ENCODE measurements around the gene MYO1E.
A peak's percentile ranks its signal among the peaks of the same experiment; 100 is the strongest.
"Not testable (repeated sequence)": the region's sequence is repeated elsewhere in the genome, so short reads cannot be mapped to it uniquely, and the experiment has no call there.

MYO1E gene

DNA sequence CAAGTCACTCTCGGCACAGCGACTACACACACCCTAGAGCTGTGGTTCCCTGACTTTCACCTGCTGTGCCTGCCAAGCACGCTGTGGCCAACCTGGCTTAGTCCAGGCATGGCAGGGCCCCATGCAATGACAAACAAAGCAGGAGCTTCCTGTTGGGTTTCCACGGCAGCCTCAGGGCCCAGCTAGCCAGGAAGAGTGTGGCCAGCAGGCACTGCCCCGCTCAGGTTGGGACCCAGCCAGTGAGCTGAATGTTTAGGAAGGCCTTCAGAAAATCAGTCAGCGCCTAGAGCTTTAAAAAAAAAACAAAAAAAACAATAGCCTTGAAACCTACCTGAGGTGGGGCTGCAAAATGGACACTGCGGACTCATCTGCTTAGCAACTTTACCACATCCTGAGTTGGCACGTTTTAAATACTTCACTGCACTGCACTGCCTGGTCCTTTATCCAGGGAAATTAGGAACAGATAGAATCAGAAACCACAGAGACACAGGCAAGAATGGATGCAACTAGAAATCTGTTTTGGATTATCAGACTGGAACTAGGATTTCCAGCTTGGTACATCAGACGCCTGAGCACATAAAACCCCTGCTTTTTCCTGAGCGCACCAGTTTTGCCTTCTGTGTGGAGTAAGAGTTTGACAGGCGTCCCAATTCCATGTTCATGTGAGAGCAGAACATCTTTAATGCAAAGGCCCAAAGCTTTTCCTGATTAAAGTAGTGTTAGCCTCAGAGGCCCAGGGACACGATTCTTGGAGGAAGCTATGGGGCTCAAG lies 202.2 kb downstream of the MYO1E start:
- in situ Hi-C loops (cut with HindIII; ENCODE audit: low pct_ligation_motif_present, low pct_unique_long_range_greater_than_20kb, low sequenced_read_pairs), result no loop called here

DNA sequence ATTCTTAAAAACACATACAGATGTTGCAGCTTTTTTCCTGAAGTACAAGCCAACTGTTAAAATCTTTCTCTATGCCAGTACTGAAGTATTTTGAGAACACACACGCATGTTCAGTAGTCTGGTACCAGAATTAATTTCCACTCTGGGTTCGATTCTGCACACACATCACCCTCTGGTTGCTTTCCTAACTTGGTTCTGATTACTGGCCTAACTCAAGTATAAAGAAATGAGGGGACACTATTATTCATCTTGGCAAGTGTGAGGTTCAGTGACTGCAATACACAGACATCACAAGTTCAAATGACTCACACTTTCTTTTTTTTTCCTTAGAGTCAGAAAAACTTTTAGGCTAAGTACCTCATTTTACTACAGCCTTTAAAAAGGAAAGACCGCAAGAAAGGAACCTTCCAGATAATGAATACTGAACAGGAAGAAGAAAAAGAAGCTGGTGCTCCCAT lies 203.4 kb downstream of the MYO1E start:
- in situ Hi-C loops (cut with HindIII; ENCODE audit: low pct_ligation_motif_present, low pct_unique_long_range_greater_than_20kb, low sequenced_read_pairs), result no loop called here

More for the DNA sequence above, 202.2 kb downstream of the MYO1E start:
- no peak for DNase-seq

DNA sequence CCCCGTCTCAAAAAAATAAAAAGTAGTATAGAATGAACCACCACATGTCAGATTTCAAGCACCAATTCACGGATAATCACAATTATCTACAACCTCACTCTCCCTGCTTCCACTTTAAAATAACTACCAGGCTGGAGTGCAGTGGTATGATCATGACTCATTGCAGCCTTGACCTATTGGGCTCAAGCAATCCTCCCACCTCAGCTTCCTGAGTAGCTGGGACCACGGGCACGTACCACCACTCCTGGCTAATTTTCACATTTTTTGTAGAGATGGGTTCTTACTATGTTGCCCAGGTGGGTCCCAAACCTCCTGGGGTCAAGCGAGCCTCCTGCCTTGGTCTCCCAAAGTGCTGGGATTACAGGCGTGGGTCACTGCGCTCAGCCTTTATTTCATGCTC lies 204.1 kb downstream of the MYO1E start:
- peak; percentile 48 for DNase-seq
- in situ Hi-C loops (cut with HindIII; ENCODE audit: low pct_ligation_motif_present, low pct_unique_long_range_greater_than_20kb, low sequenced_read_pairs), result no loop called here

More for the DNA sequence above, 203.4 kb downstream of the MYO1E start:
- peak; percentile 69 for DNase-seq

GRCh38 chr15:59166601-59167265 lies 205.9 kb downstream of the MYO1E start:
- in situ Hi-C loops (cut with HindIII; ENCODE audit: low pct_ligation_motif_present, low pct_unique_long_range_greater_than_20kb, low sequenced_read_pairs), result no loop called here
- no peak for DNase-seq

DNA sequence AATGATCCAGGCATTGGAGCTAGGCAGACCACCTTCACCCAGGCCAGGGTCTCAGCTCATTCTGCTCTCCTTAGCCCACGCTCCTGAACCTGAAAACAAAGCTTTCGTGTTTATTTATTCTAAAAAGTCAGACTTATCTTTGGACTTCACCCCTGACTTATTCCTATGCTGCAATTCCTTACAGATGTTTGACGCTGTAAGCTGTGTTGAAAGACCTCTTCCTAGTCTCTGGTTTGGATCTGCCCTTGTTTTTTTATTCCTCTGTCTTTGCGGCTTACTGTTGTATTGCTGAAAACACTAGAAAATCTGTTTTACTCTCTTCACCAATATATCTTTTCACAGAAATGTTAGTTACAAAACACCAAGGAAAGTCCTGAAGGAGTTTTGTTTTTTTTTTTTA lies 206.5 kb downstream of the MYO1E start:
- no peak for DNase-seq
- in situ Hi-C loops (cut with HindIII; ENCODE audit: low pct_ligation_motif_present, low pct_unique_long_range_greater_than_20kb, low sequenced_read_pairs), result no loop called here

DNA sequence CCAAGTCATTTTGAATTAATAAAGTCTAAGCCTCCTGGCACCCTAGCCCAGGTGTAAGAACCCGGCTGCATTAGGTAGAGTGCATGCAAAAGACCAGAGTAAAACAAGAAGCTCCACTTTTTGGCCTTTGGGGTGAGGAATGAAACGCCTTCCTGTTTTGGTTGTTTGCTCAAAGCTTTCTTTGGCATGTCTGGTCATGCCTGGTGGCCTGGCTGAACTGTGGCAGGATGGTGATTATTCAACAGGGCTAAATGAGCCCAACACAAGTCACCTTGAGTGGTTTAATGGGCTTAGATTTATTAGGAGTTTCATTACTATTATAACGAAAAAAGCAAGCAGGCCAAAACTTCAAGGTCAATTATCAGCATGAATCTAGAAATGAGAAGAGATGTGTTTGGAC lies 206.9 kb downstream of the MYO1E start:
- DNase-seq, result no peak
- in situ Hi-C loops (cut with HindIII; ENCODE audit: low pct_ligation_motif_present, low pct_unique_long_range_greater_than_20kb, low sequenced_read_pairs), result no loop called here

GRCh38 chr15:59162080-59162479 lies 210.6 kb downstream of the MYO1E start:
- in situ Hi-C loops (cut with HindIII; ENCODE audit: low pct_ligation_motif_present, low pct_unique_long_range_greater_than_20kb, low sequenced_read_pairs); DNase-seq: not testable (repeated sequence)

DNA sequence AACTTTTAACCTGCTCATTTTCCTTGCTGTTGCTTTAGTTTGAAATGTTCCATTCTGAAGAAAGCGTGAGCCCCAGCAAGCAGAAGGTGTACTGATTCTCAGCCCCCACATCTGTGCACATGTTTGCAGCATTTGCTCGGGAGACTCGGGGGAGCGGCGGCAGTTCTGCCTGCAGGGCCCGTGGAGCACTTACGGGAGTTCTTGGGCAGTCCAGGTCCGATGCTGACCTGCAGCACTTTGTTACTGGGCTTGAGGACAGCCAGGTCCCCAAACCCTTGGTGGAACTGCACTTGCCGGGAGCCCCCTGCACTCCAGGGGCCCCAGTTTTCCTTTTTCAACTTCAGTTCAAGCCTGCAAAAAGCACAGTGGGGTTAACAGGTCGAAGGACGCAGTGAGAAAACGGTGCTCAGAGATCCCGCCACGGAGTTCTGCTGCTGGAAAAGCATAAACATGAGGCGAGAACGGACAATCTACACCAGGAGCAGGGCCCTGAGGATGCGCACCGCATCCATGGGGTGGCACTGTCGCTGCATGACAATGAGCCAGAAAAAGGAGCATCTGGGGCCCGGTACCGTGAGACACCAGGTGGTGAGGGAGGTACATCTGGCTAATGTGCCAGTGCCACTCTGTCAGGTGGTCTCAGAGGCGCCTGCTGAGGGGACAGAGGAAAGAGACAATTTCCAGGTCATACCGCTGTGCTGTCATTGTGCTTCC lies 211.6 kb downstream of the MYO1E start:
- DNase-seq, result no peak
- in situ Hi-C loops (cut with HindIII; ENCODE audit: low pct_ligation_motif_present, low pct_unique_long_range_greater_than_20kb, low sequenced_read_pairs), result no loop called here

DNA sequence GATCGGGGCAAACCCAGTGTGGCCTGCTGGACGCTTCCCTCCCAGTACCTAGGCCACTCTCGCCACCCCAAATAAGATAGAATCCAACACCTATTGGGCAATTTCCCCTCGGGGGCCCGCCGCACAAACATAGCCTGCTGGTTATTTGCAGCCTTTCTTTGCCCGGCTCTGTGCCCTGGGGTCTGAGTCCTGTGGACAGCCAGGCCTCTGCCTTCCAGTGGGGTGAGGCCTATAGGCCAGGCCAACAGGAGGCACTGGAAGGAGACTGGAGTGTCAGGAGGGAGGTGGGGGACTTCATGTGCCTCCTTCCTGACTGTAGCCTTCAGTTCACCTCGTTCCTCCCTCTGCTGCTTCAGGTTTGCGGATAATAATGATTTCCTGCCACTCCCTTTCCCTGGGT lies 213.5 kb downstream of the MYO1E start:
- in situ Hi-C loops (cut with HindIII; ENCODE audit: low pct_ligation_motif_present, low pct_unique_long_range_greater_than_20kb, low sequenced_read_pairs), result no loop called here
- no peak for DNase-seq

- in situ Hi-C loops (cut with HindIII; ENCODE audit: low pct_ligation_motif_present, low pct_unique_long_range_greater_than_20kb, low sequenced_read_pairs), result no loop called here
- no peak for DNase-seq
Measured at GRCh38 chr15:59158701-59159034, 214.0 kb downstream of the MYO1E start.

- no peak for DNase-seq
- in situ Hi-C loops (cut with HindIII; ENCODE audit: low pct_ligation_motif_present, low pct_unique_long_range_greater_than_20kb, low sequenced_read_pairs), result no loop called here
Measured at GRCh38 chr15:59157840-59158700, 214.6 kb downstream of the MYO1E start.

GRCh38 chr15:59157396-59157795 lies 215.3 kb downstream of the MYO1E start:
- in situ Hi-C loops (cut with HindIII; ENCODE audit: low pct_ligation_motif_present, low pct_unique_long_range_greater_than_20kb, low sequenced_read_pairs), result no loop called here
- no peak for DNase-seq

GRCh38 chr15:59155431-59155830 lies 217.2 kb downstream of the MYO1E start:
- in situ Hi-C loops (cut with HindIII; ENCODE audit: low pct_ligation_motif_present, low pct_unique_long_range_greater_than_20kb, low sequenced_read_pairs), result no loop called here

GRCh38 chr15:59154243-59154642 lies 218.4 kb downstream of the MYO1E start:
- no peak for DNase-seq
- in situ Hi-C loops (cut with HindIII; ENCODE audit: low pct_ligation_motif_present, low pct_unique_long_range_greater_than_20kb, low sequenced_read_pairs), result no loop called here

More at GRCh38 chr15:59155431-59155830, 217.2 kb downstream of the MYO1E start:
- DNase-seq, result no peak

GRCh38 chr15:59153466-59153865 lies 219.2 kb downstream of the MYO1E start:
- in situ Hi-C loops (cut with HindIII; ENCODE audit: low pct_ligation_motif_present, low pct_unique_long_range_greater_than_20kb, low sequenced_read_pairs), result no loop called here
- DNase-seq, result no peak

DNA sequence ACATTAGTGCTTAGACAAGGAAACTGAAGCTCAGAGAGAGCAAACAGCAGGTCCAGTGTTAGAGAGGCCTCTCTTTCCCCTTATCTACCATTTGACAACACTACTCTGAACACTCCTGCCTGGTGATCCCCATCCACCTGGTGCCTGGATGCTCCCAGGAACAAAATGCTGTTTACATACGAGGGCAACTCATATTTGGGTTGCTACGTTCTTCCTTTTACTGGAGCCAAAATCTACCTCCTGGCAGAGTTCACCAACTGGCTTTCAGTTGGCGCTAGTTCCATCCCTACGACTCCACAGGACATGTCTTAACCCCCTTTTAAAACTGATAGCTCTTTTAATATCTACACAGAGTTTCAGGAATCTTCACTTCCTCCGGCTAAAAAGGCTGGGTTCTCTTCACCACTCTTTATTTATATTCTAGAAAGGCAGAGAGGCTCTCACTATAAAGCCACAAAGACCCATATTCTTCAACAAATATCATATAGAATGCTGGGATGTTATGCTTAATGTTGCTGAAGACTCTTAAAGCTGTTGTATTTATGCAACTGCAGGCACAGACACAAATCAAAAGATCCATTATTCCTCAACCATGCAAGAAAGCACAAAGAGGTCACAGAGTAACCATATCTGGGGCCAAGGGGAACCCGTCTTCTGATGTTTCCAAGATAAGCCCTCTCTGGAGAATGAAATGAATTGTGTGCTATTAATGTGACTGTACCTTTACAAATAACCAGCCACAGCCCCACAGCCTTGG lies 219.8 kb downstream of the MYO1E start:
- in situ Hi-C loops (cut with HindIII; ENCODE audit: low pct_ligation_motif_present, low pct_unique_long_range_greater_than_20kb, low sequenced_read_pairs), result no loop called here

DNA sequence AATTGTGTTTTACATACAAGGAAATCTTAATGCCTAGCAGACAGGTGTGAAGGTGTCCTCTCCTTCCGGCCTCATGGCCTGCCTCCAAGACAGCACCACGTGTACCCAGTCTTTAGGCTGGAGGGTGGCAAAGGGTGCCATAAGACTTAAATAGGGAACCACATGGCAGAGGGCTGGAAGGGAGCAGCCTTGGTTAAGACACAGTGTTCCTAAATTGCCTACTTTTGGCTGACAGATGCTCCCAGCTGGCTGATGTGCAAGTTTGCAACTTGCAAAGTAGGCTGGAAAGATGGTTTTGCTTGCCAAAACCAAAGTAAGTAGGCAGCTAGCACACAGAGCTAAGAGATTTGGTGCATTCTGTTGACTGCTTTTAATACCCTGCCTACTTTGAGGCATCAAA lies 222.5 kb downstream of the MYO1E start:
- in situ Hi-C loops (cut with HindIII; ENCODE audit: low pct_ligation_motif_present, low pct_unique_long_range_greater_than_20kb, low sequenced_read_pairs), result no loop called here
- no peak for DNase-seq

More for the DNA sequence above, 219.8 kb downstream of the MYO1E start:
- DNase-seq, result no peak
